HG03175 (cell line): Measurements from ENCODE around the gene MFSD2A.
"Not testable (repeated sequence)": the region's sequence is repeated elsewhere in the genome, so short reads cannot be mapped to it uniquely, and the experiment has no call there.

Source experiments
- ATAC-seq: cut with Tn5 transposase; IDR thresholded peaks from one replicate; pipeline ENCODE4 v1.9.1; 2021; ENCODE audit warnings: mild to moderate bottlenecking, moderate library complexity; ENCODE audit not compliant: unreplicated experiment

The MFSD2A gene

GRCh38 chr1:39940253-39940652 lies 14.7 kb upstream of the MFSD2A start:
- ATAC-seq, result no peak

GRCh38 chr1:39940980-39941871 lies 13.7 kb upstream of the MFSD2A start:
- ATAC-seq, result no peak

- ATAC-seq, result no peak
Observed at GRCh38 chr1:39943471-39944290, 11.3 kb upstream of the MFSD2A start.

- no peak for ATAC-seq
Observed at GRCh38 chr1:39944410-39945112, 10.4 kb upstream of the MFSD2A start.

GRCh38 chr1:39946216-39946615 lies 8.7 kb upstream of the MFSD2A start:
- no peak for ATAC-seq

GRCh38 chr1:39947260-39947659 lies 7.7 kb upstream of the MFSD2A start:
- no peak for ATAC-seq

- no peak for ATAC-seq
Observed at GRCh38 chr1:39949891-39950290, 5.1 kb upstream of the MFSD2A start.

GRCh38 chr1:39951926-39952325 lies 3.0 kb upstream of the MFSD2A start:
- ATAC-seq, result no peak

- no peak for ATAC-seq
Observed at GRCh38 chr1:39952359-39953110, 2.4 kb upstream of the MFSD2A start.

GRCh38 chr1:39954324-39954869 lies 548 bp upstream of the MFSD2A start:
- ATAC-seq, result no peak

GRCh38 chr1:39955547-39956539 lies 898 bp downstream of the MFSD2A start:
- peak; percentile 40 for ATAC-seq

- ATAC-seq, result no peak
Observed at GRCh38 chr1:39957299-39958015, 2.5 kb downstream of the MFSD2A start.

GRCh38 chr1:39958403-39959200 lies 3.7 kb downstream of the MFSD2A start:
- no peak for ATAC-seq

- no peak for ATAC-seq
Observed at GRCh38 chr1:39959651-39960333, 4.8 kb downstream of the MFSD2A start.

GRCh38 chr1:39960431-39960958 lies 5.5 kb downstream of the MFSD2A start:
- no peak for ATAC-seq

- no peak for ATAC-seq
Observed at GRCh38 chr1:39962450-39962825, 7.5 kb downstream of the MFSD2A start.

- ATAC-seq, result not testable (repeated sequence)
Observed at GRCh38 chr1:39962964-39963363, 8.0 kb downstream of the MFSD2A start.
